IMR-90 (cell line): ENCODE data around the gene CARF. TPM values are rescaled to one million over a fixed set of nuclear protein-coding genes. Genes with fewer than 3 reads are reported as not detected.

Experiments
- ATAC-seq: fragments of 200-7000 bp; cut with Tn5 transposase; 2 replicates; pipeline ENCODE4 v1.9.1; 2020; ENCODE audit warnings: low read depth, mild to moderate bottlenecking, moderate library complexity
- BruUV-seq: library from RNA; stranded (reverse); fragments of 400-500 nt; replicated peaks from 2 replicates; lab custom pipeline; 2021; lab: Mats Ljungman, UMichigan
- CTCF ChIA-PET: fragments of 300-600 bp; formaldehyde crosslinking; extraction: SDS; loops from one replicate; lab custom pipeline; 2021; ENCODE audit warnings: antibody characterized with exemption; lab: Yijun Ruan, JAX
- POLR2A ChIA-PET: fragments of 300-600 bp; sonication (Branson Sonifier 250); formaldehyde crosslinking; loops from one replicate; lab custom pipeline; 2022; ENCODE audit warnings: antibody characterized with exemption; ENCODE audit not compliant: unreplicated experiment; lab: Charles Lee
- DNase-seq: peaks from one replicate; pipeline ENCODE4 v3.0.0; 2013
- H2AFZ ChIP-seq: replicated peaks from 2 replicates; pipeline ENCODE3; 2013; ENCODE audit warnings: low read length, mild to moderate bottlenecking; ENCODE audit not compliant: poor library complexity
- H2AK5ac ChIP-seq: 2 replicates; pipeline ENCODE4 v1.6.1; 2013; ENCODE audit warnings: low read depth, low read length, inconsistent platforms
- H2AK9ac ChIP-seq: replicated peaks from 2 replicates; pipeline ENCODE3; 2013; ENCODE audit warnings: mild to moderate bottlenecking, low read depth, low read length, moderate library complexity; ENCODE audit not compliant: poor library complexity
- H2BK120ac ChIP-seq: 2 replicates; pipeline ENCODE4 v1.6.1; 2013; ENCODE audit warnings: low read depth, low read length, inconsistent platforms
- H2BK15ac ChIP-seq: 3 replicates; pipeline ENCODE4 v1.6.1; 2013; ENCODE audit warnings: low read depth, low read length, inconsistent platforms
- H2BK20ac ChIP-seq: 2 replicates; pipeline ENCODE4 v1.6.1; 2013; ENCODE audit warnings: low read depth, mild to moderate bottlenecking, inconsistent platforms, low read length, moderate library complexity
- H2BK5ac ChIP-seq: 2 replicates; pipeline ENCODE4 v1.6.1; 2013; ENCODE audit warnings: mild to moderate bottlenecking, low read depth, low read length, inconsistent platforms; ENCODE audit not compliant: poor library complexity, severe bottlenecking
- H3K14ac ChIP-seq: replicated peaks from 2 replicates; pipeline ENCODE4 v1.6.1; 2013; ENCODE audit warnings: low read depth, low read length, inconsistent platforms
- H3K18ac ChIP-seq: 2 replicates; pipeline ENCODE4 v1.6.1; 2013; ENCODE audit warnings: low read depth, low read length, control low read depth
- H3K23ac ChIP-seq: 2 replicates; pipeline ENCODE4 v1.6.1; 2013; ENCODE audit warnings: low read depth, low read length, inconsistent platforms
- H3K27ac ChIP-seq: 2 replicates; pipeline ENCODE4 v1.5.1; 2013; ENCODE audit warnings: mild to moderate bottlenecking, control low read depth, low read length; ENCODE audit not compliant: insufficient read depth
- H3K27me3 ChIP-seq: 2 replicates; pipeline ENCODE4 v1.6.1; 2013; ENCODE audit warnings: low read length; ENCODE audit not compliant: control insufficient read depth, insufficient read depth
- H3K36me3 ChIP-seq: 2 replicates; pipeline ENCODE4 v1.6.1; 2013; ENCODE audit warnings: low read length, mixed read lengths; ENCODE audit not compliant: control insufficient read depth, insufficient read depth
- H3K4ac ChIP-seq: 2 replicates; pipeline ENCODE4 v1.6.1; 2013; ENCODE audit warnings: low read depth, low read length, inconsistent platforms
- H3K4me1 ChIP-seq: 2 replicates; pipeline ENCODE4 v1.6.1; 2013; ENCODE audit warnings: low read length, mixed read lengths; ENCODE audit not compliant: control insufficient read depth, insufficient read depth
- H3K4me2 ChIP-seq: 2 replicates; pipeline ENCODE4 v1.6.1; 2013; ENCODE audit warnings: low read depth, mild to moderate bottlenecking, control low read depth, low read length, moderate library complexity
- H3K4me3 ChIP-seq: 2 replicates; pipeline ENCODE4 v1.5.1; 2013; ENCODE audit warnings: low read depth, mild to moderate bottlenecking, control low read depth, low read length, moderate library complexity; ENCODE audit not compliant: insufficient read depth
- H3K56ac ChIP-seq: 2 replicates; pipeline ENCODE4 v1.6.1; 2013; ENCODE audit warnings: low read length, inconsistent platforms; ENCODE audit not compliant: insufficient read depth; ENCODE audit errors: extremely low read depth
- H3K79me1 ChIP-seq, 2 experiments: 2 replicates each; pipeline ENCODE4 v1.6.1; 2013; ENCODE audit warnings: low read length in 2 of 2, inconsistent platforms in 1 of 2, low read depth in 1 of 2
- H3K9ac ChIP-seq: 2 replicates; pipeline ENCODE4 v1.6.1; 2013; ENCODE audit warnings: low read depth, low read length, control low read depth
- H3K9me1 ChIP-seq: 2 replicates; pipeline ENCODE4 v1.6.1; 2013; ENCODE audit warnings: low read length, inconsistent platforms; ENCODE audit not compliant: insufficient read depth
- H3K9me3 ChIP-seq: 2 replicates; pipeline ENCODE4 v1.6.1; 2013; ENCODE audit warnings: low read length; ENCODE audit not compliant: control insufficient read depth, insufficient read depth
- H4K20me1 ChIP-seq: 2 replicates; pipeline ENCODE4 v1.6.1; 2013; ENCODE audit warnings: low read length, inconsistent platforms; ENCODE audit not compliant: insufficient read depth
- H4K5ac ChIP-seq: 2 replicates; pipeline ENCODE4 v1.6.1; 2013; ENCODE audit warnings: mild to moderate bottlenecking, low read depth, low read length, control low read depth
- H4K8ac ChIP-seq, 2 experiments: 2 replicates each; pipeline ENCODE4 v1.6.1; 2013; ENCODE audit warnings: low read depth in 2 of 2, low read length in 2 of 2, control low read depth in 1 of 2, inconsistent platforms in 1 of 2
- H4K91ac ChIP-seq: 2 replicates; pipeline ENCODE4 v1.6.1; 2013; ENCODE audit warnings: low read depth, low read length, inconsistent platforms; ENCODE audit not compliant: insufficient read depth
- BHLHE40 ChIP-seq: fragments of 150-350 bp; IDR thresholded peaks from 2 replicates; pipeline ENCODE4 v1.6.1; 2016; ENCODE audit warnings: mild to moderate bottlenecking, low read depth, low read length
- CEBPB ChIP-seq: IDR thresholded peaks from 2 replicates; pipeline ENCODE4 v1.6.1; 2012; ENCODE audit warnings: low read depth, low read length, improper control_type of control experiment
- CHD1 ChIP-seq: IDR thresholded peaks from 2 replicates; pipeline ENCODE4 v1.6.1; 2012; ENCODE audit warnings: low read depth, low read length, improper control_type of control experiment
- FOS ChIP-seq: fragments of 150-350 bp; IDR thresholded peaks from 2 replicates; pipeline ENCODE4 v1.6.1; 2016; ENCODE audit warnings: low read depth, low read length
- MAFK ChIP-seq: IDR thresholded peaks from 2 replicates; pipeline ENCODE4 v1.6.1; 2012; ENCODE audit warnings: low read depth, low read length, improper control_type of control experiment
- MAZ ChIP-seq: IDR thresholded peaks from 2 replicates; pipeline ENCODE4 v1.6.1; 2012; ENCODE audit warnings: low read depth, mild to moderate bottlenecking, low read length, improper control_type of control experiment, moderate library complexity, borderline replicate concordance
- MXI1 ChIP-seq: IDR thresholded peaks from 2 replicates; pipeline ENCODE4 v1.6.1; 2012; ENCODE audit warnings: low read depth, mild to moderate bottlenecking, low read length, moderate library complexity, borderline replicate concordance
- NFE2L2 ChIP-seq: fragments of 150-350 bp; IDR thresholded peaks from 2 replicates; pipeline ENCODE4 v1.6.1; 2016; ENCODE audit warnings: low read depth, mild to moderate bottlenecking, low read length
- POLR2A ChIP-seq: IDR thresholded peaks from 2 replicates; pipeline ENCODE4 v1.6.1; 2012; ENCODE audit warnings: mild to moderate bottlenecking, low read depth, low read length
- RAD21 ChIP-seq: IDR thresholded peaks from 2 replicates; pipeline ENCODE4 v1.6.1; 2012; ENCODE audit warnings: low read length, improper control_type of control experiment
- RCOR1 ChIP-seq: IDR thresholded peaks from 2 replicates; pipeline ENCODE4 v1.6.1; 2012; ENCODE audit warnings: mild to moderate bottlenecking, low read length, improper control_type of control experiment; ENCODE audit not compliant: insufficient replicate concordance
- RFX5 ChIP-seq: IDR thresholded peaks from 2 replicates; pipeline ENCODE4 v1.8.0; 2012; ENCODE audit warnings: low read depth, mild to moderate bottlenecking, low read length, moderate library complexity
- SMC3 ChIP-seq: fragments of 150-350 bp; IDR thresholded peaks from 2 replicates; pipeline ENCODE4 v1.6.1; 2016; ENCODE audit warnings: low read depth, mild to moderate bottlenecking, antibody characterized with exemption, low read length, moderate library complexity
- WGBS, 2 experiments: methylation state at CpG; one replicate each; pipeline versions ENCODE4 v1.1.5 to v1.1.7; 2013; ENCODE audit warnings: missing lambda C conversion rate in 2 of 2; ENCODE audit not compliant: insufficient read length in 1 of 2; ENCODE audit errors: extremely low coverage in 2 of 2; 5-methylcytosine and 5-hydroxymethylcytosine counted together
- dilution Hi-C: fragments of 300-500 bp; cut with HindIII; formaldehyde crosslinking; loops from one replicate; pipeline ENCODE4 v1.14.3; 2018; ENCODE audit warnings: low sequenced_read_pairs; ENCODE audit not compliant: unreplicated experiment
- in situ Hi-C: fragments of 300-500 bp; cut with MboI; formaldehyde crosslinking; loops from 3 replicates; pipeline ENCODE4 v1.14.3; 2019; ENCODE audit warnings: low sequenced_read_pairs, inconsistent platforms, mixed read lengths
- intact Hi-C: fragments of 100-400 bp; cut with micrococcal nuclease; formaldehyde crosslinking; loops from 2 replicates; pipeline ENCODE4 v1.10.0; 2022
- polyA plus RNA-seq, 3 experiments: library from polyadenylated mRNA; depleted of rRNA; stranded (reverse); fragments of >200 nt; gene quantifications; 2 replicates each; pipeline ENCODE4 v1.2.3, GENCODE V29; 2012; ENCODE audit warnings: low replicate concordance in 1 of 3
- total RNA-seq: library from RNA; depleted of rRNA; stranded (reverse); fragments of >200 nt; gene quantifications from 2 replicates; pipeline ENCODE4 v1.2.3, GENCODE V29; 2012
- TF ChIP-seq, protein P1 (sequence below): fragments of 150-350 bp; IDR thresholded peaks from 2 replicates; pipeline ENCODE4 v1.6.1; 2016; ENCODE audit warnings: low read depth, mild to moderate bottlenecking, low read length, moderate library complexity, borderline replicate concordance
- TF ChIP-seq, protein P2 (sequence below): conservative IDR thresholded peaks from 2 replicates; pipeline ENCODE4 v1.5.1; 2012; ENCODE audit warnings: mild to moderate bottlenecking, low read depth, low read length, improper control_type of control experiment
- TF ChIP-seq, protein P3 (sequence below): fragments of 150-350 bp; IDR thresholded peaks from 2 replicates; pipeline ENCODE4 v1.6.1; 2017; ENCODE audit warnings: mild to moderate bottlenecking, antibody characterized with exemption, low read length, low read depth

The CARF gene
- total and polyA plus RNA-seq, 2 of the 4 experiments (the other 2 are of a cell fraction): 2.4 to 5.6 TPM

DNA sequence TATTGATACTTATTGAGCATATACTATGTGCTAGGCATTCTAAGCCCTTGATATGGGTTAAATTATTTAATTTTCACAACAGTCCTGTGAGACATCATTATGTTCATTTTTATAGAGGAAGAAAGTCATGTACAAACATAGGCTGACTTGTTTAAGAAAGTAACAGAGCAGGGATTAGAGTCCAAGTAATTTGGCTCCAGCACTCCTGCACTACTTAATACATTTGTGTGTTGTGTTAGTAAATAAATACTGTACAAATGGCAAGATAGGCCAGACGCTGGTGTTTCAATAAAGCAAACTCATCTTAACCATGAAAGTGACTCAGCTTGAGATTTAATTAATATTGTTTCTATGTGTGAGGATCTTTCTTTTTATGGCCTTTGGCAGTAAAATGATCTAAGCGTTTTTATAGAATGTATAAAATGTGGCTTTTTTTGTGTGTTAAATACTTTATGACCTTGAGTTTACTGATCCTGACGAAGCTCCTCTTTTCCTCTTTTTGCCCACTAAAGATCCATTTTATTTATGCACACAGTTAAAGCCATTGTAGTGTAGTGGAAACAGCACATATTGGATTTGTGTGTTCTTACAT lies 123.9 kb downstream of the CARF start:
- Histone ChIP-seq H2BK20ac (no peak overlapping the region), H3K14ac (no peak overlapping the region), H2BK15ac (no peak overlapping the region), H3K27ac (no peak overlapping the region), H2AK9ac (no peak overlapping the region), H3K4me3 (no peak overlapping the region), H3K27me3 (no peaks in the 10 kb centered on the region), H3K4ac (no peak overlapping the region), H4K5ac (no peak overlapping the region), H3K56ac (no peak overlapping the region), H3K36me3 (peaks cover 2% of the 10 kb centered on the region; the same call in 1 of the 2 replicates), H2AFZ (no peak overlapping the region), H2BK5ac (no peak overlapping the region), H3K9ac (no peak overlapping the region), H3K4me2 (no peak overlapping the region), H4K91ac (no peak overlapping the region), H4K20me1 (no peaks in the 10 kb centered on the region; the same call in none of the 2 replicates), H3K9me3 (no peaks in the 10 kb centered on the region), H3K79me1 (peaks cover 19 to 47% of the 10 kb centered on the region in 2 experiments), H3K18ac (no peak overlapping the region), H3K4me1 (no peaks in the 10 kb centered on the region), H2AK5ac (no peak overlapping the region), H4K8ac (no peak overlapping the region), H2BK120ac (no peak overlapping the region), H3K23ac (no peak overlapping the region), H3K9me1 (no peaks in the 10 kb centered on the region)
- no TSS peak for BruUV-seq
- dilution Hi-C loops (no loop called here), in situ Hi-C loops (no loop called here), intact Hi-C loops (loop anchor here (10.0 kb wide), 1 partner anchor 461 kb away; no protein-coding TSS in a partner anchor)
- ChIA-PET CTCF (no interaction called here), POLR2A (no interaction called here)
- DNase-seq (no peak), ATAC-seq (no peak)
- no CpG with 5 or more reads among the region's 3 CpGs for WGBS, 2 experiments
- TF ChIP-seq CHD1: no peak
- TF ChIP-seq CEBPB: no peak
- no peak for TF ChIP-seq RFX5
- TF ChIP-seq, protein P1, sequence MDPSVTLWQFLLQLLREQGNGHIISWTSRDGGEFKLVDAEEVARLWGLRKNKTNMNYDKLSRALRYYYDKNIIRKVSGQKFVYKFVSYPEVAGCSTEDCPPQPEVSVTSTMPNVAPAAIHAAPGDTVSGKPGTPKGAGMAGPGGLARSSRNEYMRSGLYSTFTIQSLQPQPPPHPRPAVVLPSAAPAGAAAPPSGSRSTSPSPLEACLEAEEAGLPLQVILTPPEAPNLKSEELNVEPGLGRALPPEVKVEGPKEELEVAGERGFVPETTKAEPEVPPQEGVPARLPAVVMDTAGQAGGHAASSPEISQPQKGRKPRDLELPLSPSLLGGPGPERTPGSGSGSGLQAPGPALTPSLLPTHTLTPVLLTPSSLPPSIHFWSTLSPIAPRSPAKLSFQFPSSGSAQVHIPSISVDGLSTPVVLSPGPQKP: no peak
- TF ChIP-seq, protein P2, sequence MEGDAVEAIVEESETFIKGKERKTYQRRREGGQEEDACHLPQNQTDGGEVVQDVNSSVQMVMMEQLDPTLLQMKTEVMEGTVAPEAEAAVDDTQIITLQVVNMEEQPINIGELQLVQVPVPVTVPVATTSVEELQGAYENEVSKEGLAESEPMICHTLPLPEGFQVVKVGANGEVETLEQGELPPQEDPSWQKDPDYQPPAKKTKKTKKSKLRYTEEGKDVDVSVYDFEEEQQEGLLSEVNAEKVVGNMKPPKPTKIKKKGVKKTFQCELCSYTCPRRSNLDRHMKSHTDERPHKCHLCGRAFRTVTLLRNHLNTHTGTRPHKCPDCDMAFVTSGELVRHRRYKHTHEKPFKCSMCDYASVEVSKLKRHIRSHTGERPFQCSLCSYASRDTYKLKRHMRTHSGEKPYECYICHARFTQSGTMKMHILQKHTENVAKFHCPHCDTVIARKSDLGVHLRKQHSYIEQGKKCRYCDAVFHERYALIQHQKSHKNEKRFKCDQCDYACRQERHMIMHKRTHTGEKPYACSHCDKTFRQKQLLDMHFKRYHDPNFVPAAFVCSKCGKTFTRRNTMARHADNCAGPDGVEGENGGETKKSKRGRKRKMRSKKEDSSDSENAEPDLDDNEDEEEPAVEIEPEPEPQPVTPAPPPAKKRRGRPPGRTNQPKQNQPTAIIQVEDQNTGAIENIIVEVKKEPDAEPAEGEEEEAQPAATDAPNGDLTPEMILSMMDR: no peak
- TF ChIP-seq SMC3: no peak
- no peak for TF ChIP-seq MAZ
- TF ChIP-seq POLR2A: no peak
- TF ChIP-seq FOS: no peak
- TF ChIP-seq MAFK: no peak
- TF ChIP-seq RAD21: no peak
- TF ChIP-seq NFE2L2: no peak
- no peak for TF ChIP-seq BHLHE40
- TF ChIP-seq, protein P3, sequence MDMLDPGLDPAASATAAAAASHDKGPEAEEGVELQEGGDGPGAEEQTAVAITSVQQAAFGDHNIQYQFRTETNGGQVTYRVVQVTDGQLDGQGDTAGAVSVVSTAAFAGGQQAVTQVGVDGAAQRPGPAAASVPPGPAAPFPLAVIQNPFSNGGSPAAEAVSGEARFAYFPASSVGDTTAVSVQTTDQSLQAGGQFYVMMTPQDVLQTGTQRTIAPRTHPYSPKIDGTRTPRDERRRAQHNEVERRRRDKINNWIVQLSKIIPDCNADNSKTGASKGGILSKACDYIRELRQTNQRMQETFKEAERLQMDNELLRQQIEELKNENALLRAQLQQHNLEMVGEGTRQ: no peak
- TF ChIP-seq RCOR1: no peak
- no peak for TF ChIP-seq MXI1
